HEK293 (cell line): ENCODE data around the gene FAM83E.

Experiments
- BCL11A ChIP-seq: fragments of 450-650 bp; formaldehyde crosslinking; IDR thresholded peaks from 2 replicates; pipeline ENCODE4 v1.5.1; 2016; ENCODE audit warnings: low read depth, missing biosample characterization, missing genetic modification characterization
- BCL11B ChIP-seq: fragments of 450-650 bp; formaldehyde crosslinking; IDR thresholded peaks from 2 replicates; pipeline ENCODE4 v1.5.1; 2016; ENCODE audit warnings: low read depth, missing biosample characterization, missing genetic modification characterization
- GFI1B ChIP-seq: fragments of 450-650 bp; formaldehyde crosslinking; IDR thresholded peaks from 2 replicates; pipeline ENCODE4 v1.5.1; 2016; ENCODE audit warnings: missing biosample characterization, missing genetic modification characterization
- KLF1 ChIP-seq: fragments of 450-650 bp; formaldehyde crosslinking; IDR thresholded peaks from 2 replicates; pipeline ENCODE4 v1.5.1; 2016; ENCODE audit warnings: missing biosample characterization, missing genetic modification characterization
- KLF10 ChIP-seq: fragments of 450-650 bp; IDR thresholded peaks from 2 replicates; pipeline ENCODE4 v1.5.1; 2018; ENCODE audit warnings: missing biosample characterization, mild to moderate bottlenecking, missing genetic modification characterization
- KLF16 ChIP-seq: fragments of 450-650 bp; formaldehyde crosslinking; IDR thresholded peaks from 2 replicates; pipeline ENCODE4 v1.5.1; 2017; ENCODE audit warnings: missing biosample characterization, missing genetic modification characterization
- KLF8 ChIP-seq: fragments of 450-650 bp; formaldehyde crosslinking; IDR thresholded peaks from 2 replicates; pipeline ENCODE4 v1.5.1; 2016; ENCODE audit warnings: missing biosample characterization, missing genetic modification characterization
- OVOL3 ChIP-seq: fragments of 450-650 bp; formaldehyde crosslinking; IDR thresholded peaks from 2 replicates; pipeline ENCODE4 v1.5.1; 2016; ENCODE audit warnings: missing biosample characterization, missing genetic modification characterization
- SCRT2 ChIP-seq: fragments of 450-650 bp; formaldehyde crosslinking; IDR thresholded peaks from 2 replicates; pipeline ENCODE4 v1.5.1; 2016; ENCODE audit warnings: missing biosample characterization, missing genetic modification characterization
- SP3 ChIP-seq: fragments of 450-650 bp; formaldehyde crosslinking; IDR thresholded peaks from 2 replicates; pipeline ENCODE4 v1.5.1; 2016; ENCODE audit warnings: missing biosample characterization, missing genetic modification characterization
- YY1 ChIP-seq: fragments of 450-650 bp; formaldehyde crosslinking; IDR thresholded peaks from 2 replicates; pipeline ENCODE4 v1.5.1; 2018; ENCODE audit warnings: missing biosample characterization, missing genetic modification characterization
- ZBTB1 ChIP-seq: fragments of 450-650 bp; formaldehyde crosslinking; IDR thresholded peaks from 2 replicates; pipeline ENCODE4 v1.5.1; 2016; ENCODE audit warnings: missing biosample characterization, missing genetic modification characterization
- ZBTB21 ChIP-seq: fragments of 450-650 bp; formaldehyde crosslinking; IDR thresholded peaks from 2 replicates; pipeline ENCODE4 v1.5.1; 2017; ENCODE audit warnings: missing biosample characterization, missing genetic modification characterization
- ZBTB48 ChIP-seq: fragments of 450-650 bp; formaldehyde crosslinking; IDR thresholded peaks from 2 replicates; pipeline ENCODE4 v1.5.1; 2016; ENCODE audit warnings: missing biosample characterization, missing genetic modification characterization
- ZBTB8A ChIP-seq: fragments of 450-650 bp; formaldehyde crosslinking; IDR thresholded peaks from 2 replicates; pipeline ENCODE4 v1.5.1; 2016; ENCODE audit warnings: missing biosample characterization, missing genetic modification characterization
- ZEB2 ChIP-seq: fragments of 450-650 bp; formaldehyde crosslinking; IDR thresholded peaks from 2 replicates; pipeline ENCODE4 v1.5.1; 2016; ENCODE audit warnings: missing biosample characterization, missing genetic modification characterization
- ZNF10 ChIP-seq: fragments of 450-650 bp; formaldehyde crosslinking; IDR thresholded peaks from 2 replicates; pipeline ENCODE4 v1.5.1; 2017; ENCODE audit warnings: missing biosample characterization, missing genetic modification characterization
- ZNF138 ChIP-seq: fragments of 450-650 bp; formaldehyde crosslinking; IDR thresholded peaks from 2 replicates; pipeline ENCODE4 v1.5.1; 2016; ENCODE audit warnings: missing biosample characterization, missing genetic modification characterization, borderline replicate concordance
- ZNF140 ChIP-seq: fragments of 450-650 bp; formaldehyde crosslinking; IDR thresholded peaks from 2 replicates; pipeline ENCODE4 v1.5.1; 2016; ENCODE audit warnings: missing biosample characterization, missing genetic modification characterization
- ZNF146 ChIP-seq: fragments of 450-650 bp; formaldehyde crosslinking; IDR thresholded peaks from 2 replicates; pipeline ENCODE4 v1.5.1; 2016; ENCODE audit warnings: missing biosample characterization, missing genetic modification characterization
- ZNF169 ChIP-seq: fragments of 450-650 bp; formaldehyde crosslinking; IDR thresholded peaks from 2 replicates; pipeline ENCODE4 v1.5.1; 2016; ENCODE audit warnings: missing biosample characterization, missing genetic modification characterization
- ZNF214 ChIP-seq: fragments of 450-650 bp; formaldehyde crosslinking; IDR thresholded peaks from 2 replicates; pipeline ENCODE4 v1.5.1; 2017; ENCODE audit warnings: missing biosample characterization, mild to moderate bottlenecking, missing genetic modification characterization, borderline replicate concordance
- ZNF24 ChIP-seq: fragments of 450-650 bp; formaldehyde crosslinking; IDR thresholded peaks from 2 replicates; pipeline ENCODE4 v1.5.1; 2016; ENCODE audit warnings: missing biosample characterization, missing genetic modification characterization
- ZNF248 ChIP-seq: fragments of 450-650 bp; formaldehyde crosslinking; IDR thresholded peaks from 2 replicates; pipeline ENCODE4 v1.5.1; 2017; ENCODE audit warnings: missing biosample characterization, missing genetic modification characterization
- ZNF341 ChIP-seq: fragments of 450-650 bp; formaldehyde crosslinking; IDR thresholded peaks from 2 replicates; pipeline ENCODE4; 2016; ENCODE audit warnings: low read depth, missing biosample characterization, missing genetic modification characterization
- ZNF473 ChIP-seq: fragments of 450-650 bp; formaldehyde crosslinking; IDR thresholded peaks from 2 replicates; pipeline ENCODE4 v1.5.1; 2017; ENCODE audit warnings: missing biosample characterization, missing genetic modification characterization
- ZNF501 ChIP-seq: fragments of 450-650 bp; formaldehyde crosslinking; IDR thresholded peaks from 2 replicates; pipeline ENCODE4 v1.5.1; 2016; ENCODE audit warnings: missing biosample characterization, missing genetic modification characterization
- ZNF514 ChIP-seq: fragments of 450-650 bp; formaldehyde crosslinking; IDR thresholded peaks from 2 replicates; pipeline ENCODE4 v1.5.1; 2016; ENCODE audit warnings: missing biosample characterization, missing genetic modification characterization
- ZNF600 ChIP-seq: fragments of 450-650 bp; formaldehyde crosslinking; IDR thresholded peaks from 2 replicates; pipeline ENCODE4 v1.5.1; 2016; ENCODE audit warnings: missing biosample characterization, missing genetic modification characterization
- ZNF654 ChIP-seq: fragments of 450-650 bp; formaldehyde crosslinking; IDR thresholded peaks from 2 replicates; pipeline ENCODE4 v1.5.1; 2016; ENCODE audit warnings: low read depth, missing biosample characterization, missing genetic modification characterization
- ZNF664 ChIP-seq: fragments of 450-650 bp; formaldehyde crosslinking; IDR thresholded peaks from 2 replicates; pipeline ENCODE4 v1.5.1; 2016; ENCODE audit warnings: missing biosample characterization, missing genetic modification characterization
- ZNF707 ChIP-seq: fragments of 450-650 bp; formaldehyde crosslinking; IDR thresholded peaks from 2 replicates; pipeline ENCODE4 v1.5.1; 2016; ENCODE audit warnings: missing biosample characterization, missing genetic modification characterization
- ZNF768 ChIP-seq: fragments of 450-650 bp; formaldehyde crosslinking; IDR thresholded peaks from 2 replicates; pipeline ENCODE4 v1.5.1; 2018; ENCODE audit warnings: missing biosample characterization, mild to moderate bottlenecking, missing genetic modification characterization
- ZNF776 ChIP-seq: fragments of 450-650 bp; formaldehyde crosslinking; IDR thresholded peaks from 2 replicates; pipeline ENCODE4 v1.5.0; 2017; ENCODE audit warnings: missing biosample characterization, missing genetic modification characterization, borderline replicate concordance
- ZNF777 ChIP-seq: fragments of 450-650 bp; formaldehyde crosslinking; IDR thresholded peaks from 2 replicates; pipeline ENCODE4 v1.5.1; 2017; ENCODE audit warnings: missing biosample characterization, missing genetic modification characterization, borderline replicate concordance
- ZNF792 ChIP-seq: fragments of 450-650 bp; formaldehyde crosslinking; IDR thresholded peaks from 2 replicates; pipeline ENCODE4 v1.5.1; 2016; ENCODE audit warnings: missing biosample characterization, missing genetic modification characterization
- ZNF837 ChIP-seq: fragments of 450-650 bp; formaldehyde crosslinking; IDR thresholded peaks from 2 replicates; pipeline ENCODE4 v1.5.1; 2016; ENCODE audit warnings: missing biosample characterization, missing genetic modification characterization
- TF ChIP-seq, protein P1 (sequence below): fragments of 450-650 bp; formaldehyde crosslinking; IDR thresholded peaks from 2 replicates; pipeline ENCODE4 v1.5.1; 2016; ENCODE audit warnings: missing biosample characterization, missing genetic modification characterization
- TF ChIP-seq, protein P2 (sequence below): fragments of 450-650 bp; formaldehyde crosslinking; IDR thresholded peaks from 2 replicates; pipeline ENCODE4; 2016; ENCODE audit warnings: missing biosample characterization, missing genetic modification characterization
- TF ChIP-seq, protein P3 (sequence below): fragments of 450-650 bp; formaldehyde crosslinking; IDR thresholded peaks from 2 replicates; pipeline ENCODE4 v1.5.1; 2017; ENCODE audit warnings: missing biosample characterization, mild to moderate bottlenecking, missing genetic modification characterization, moderate library complexity

Gene FAM83E

DNA sequence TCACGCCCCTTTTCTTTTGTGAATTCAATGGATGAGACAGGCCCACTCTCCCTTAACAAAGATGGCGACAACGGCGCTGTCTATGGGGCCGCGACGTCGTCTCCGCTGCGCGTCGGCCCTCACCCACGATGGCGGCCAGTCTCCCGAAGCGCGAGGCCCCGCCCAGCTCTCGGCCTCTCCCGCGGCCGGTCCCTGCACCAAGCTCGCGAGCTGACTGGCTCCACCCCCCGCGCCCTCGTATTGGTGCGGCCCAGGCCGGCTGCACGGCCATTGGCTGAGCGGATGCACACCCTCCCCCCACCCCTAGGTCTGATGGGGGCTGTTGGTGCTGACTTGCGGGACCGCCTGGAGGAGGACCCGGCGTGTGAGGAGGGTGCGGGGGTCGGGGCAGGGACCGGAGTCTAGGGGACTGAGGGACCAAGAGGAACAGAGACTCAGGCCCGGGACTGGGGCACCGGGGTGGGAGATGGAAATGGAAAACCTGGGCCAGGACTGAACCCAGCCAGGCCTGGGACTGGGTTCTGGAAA, 9.3 kb upstream of the FAM83E start (continued):
- no peak for TF ChIP-seq GFI1B
- no peak for TF ChIP-seq ZNF654 (tag by site-specific recombination)
- no peak for TF ChIP-seq ZNF768 (tag by site-specific recombination)
- TF ChIP-seq ZBTB1 (tag by site-specific recombination), result no peak
- TF ChIP-seq ZNF664, result no peak
- TF ChIP-seq ZNF341, result no peak; the same call in 1 of the 2 replicates
- TF ChIP-seq ZNF707 (tag by site-specific recombination), result no peak
- TF ChIP-seq ZBTB48 (tag by site-specific recombination), result no peak
- no peak for TF ChIP-seq ZNF10 (tag by site-specific recombination)
- no peak for TF ChIP-seq ZNF248 (tag by site-specific recombination)
- TF ChIP-seq ZNF214 (tag by site-specific recombination), result no peak
- no peak for TF ChIP-seq ZNF146 (tag by site-specific recombination)
- peak; percentile 98 for TF ChIP-seq SP3 (tag by site-specific recombination)
- TF ChIP-seq, protein P1, sequence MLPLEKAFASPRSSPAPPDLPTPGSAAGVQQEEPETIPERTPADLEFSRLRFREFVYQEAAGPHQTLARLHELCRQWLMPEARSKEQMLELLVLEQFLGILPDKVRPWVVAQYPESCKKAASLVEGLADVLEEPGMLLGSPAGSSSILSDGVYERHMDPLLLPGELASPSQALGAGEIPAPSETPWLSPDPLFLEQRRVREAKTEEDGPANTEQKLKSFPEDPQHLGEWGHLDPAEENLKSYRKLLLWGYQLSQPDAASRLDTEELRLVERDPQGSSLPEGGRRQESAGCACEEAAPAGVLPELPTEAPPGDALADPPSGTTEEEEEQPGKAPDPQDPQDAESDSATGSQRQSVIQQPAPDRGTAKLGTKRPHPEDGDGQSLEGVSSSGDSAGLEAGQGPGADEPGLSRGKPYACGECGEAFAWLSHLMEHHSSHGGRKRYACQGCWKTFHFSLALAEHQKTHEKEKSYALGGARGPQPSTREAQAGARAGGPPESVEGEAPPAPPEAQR (tag by site-specific recombination), result no peak
- TF ChIP-seq YY1 (tag by site-specific recombination), result peak; percentile 96
- TF ChIP-seq ZNF473 (tag by site-specific recombination), result no peak
- TF ChIP-seq, protein P2, sequence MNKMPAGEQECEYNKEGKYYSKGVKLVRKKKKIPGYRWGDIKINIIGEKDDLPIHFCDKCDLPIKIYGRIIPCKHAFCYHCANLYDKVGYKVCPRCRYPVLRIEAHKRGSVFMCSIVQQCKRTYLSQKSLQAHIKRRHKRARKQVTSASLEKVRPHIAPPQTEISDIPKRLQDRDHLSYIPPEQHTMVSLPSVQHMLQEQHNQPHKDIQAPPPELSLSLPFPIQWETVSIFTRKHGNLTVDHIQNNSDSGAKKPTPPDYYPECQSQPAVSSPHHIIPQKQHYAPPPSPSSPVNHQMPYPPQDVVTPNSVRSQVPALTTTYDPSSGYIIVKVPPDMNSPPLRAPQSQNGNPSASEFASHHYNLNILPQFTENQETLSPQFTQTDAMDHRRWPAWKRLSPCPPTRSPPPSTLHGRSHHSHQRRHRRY (tag by site-specific recombination), result no peak
- no peak for TF ChIP-seq BCL11A (tag by site-specific recombination)
- TF ChIP-seq, protein P3, sequence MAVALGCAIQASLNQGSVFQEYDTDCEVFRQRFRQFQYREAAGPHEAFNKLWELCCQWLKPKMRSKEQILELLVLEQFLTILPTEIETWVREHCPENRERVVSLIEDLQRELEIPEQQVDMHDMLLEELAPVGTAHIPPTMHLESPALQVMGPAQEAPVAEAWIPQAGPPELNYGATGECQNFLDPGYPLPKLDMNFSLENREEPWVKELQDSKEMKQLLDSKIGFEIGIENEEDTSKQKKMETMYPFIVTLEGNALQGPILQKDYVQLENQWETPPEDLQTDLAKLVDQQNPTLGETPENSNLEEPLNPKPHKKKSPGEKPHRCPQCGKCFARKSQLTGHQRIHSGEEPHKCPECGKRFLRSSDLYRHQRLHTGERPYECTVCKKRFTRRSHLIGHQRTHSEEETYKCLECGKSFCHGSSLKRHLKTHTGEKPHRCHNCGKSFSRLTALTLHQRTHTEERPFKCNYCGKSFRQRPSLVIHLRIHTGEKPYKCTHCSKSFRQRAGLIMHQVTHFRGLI (tag by site-specific recombination), result no peak
- TF ChIP-seq ZNF776 (tag by site-specific recombination), result no peak
- no peak for TF ChIP-seq ZBTB21 (tag by site-specific recombination)
- TF ChIP-seq ZNF514 (tag by site-specific recombination), result no peak
- TF ChIP-seq ZNF600, result no peak
- TF ChIP-seq ZBTB8A (tag by site-specific recombination), result no peak
- TF ChIP-seq SCRT2, result no peak
- TF ChIP-seq KLF1, result peak; percentile 6; the same call in 1 of the 2 replicates
- no peak for TF ChIP-seq BCL11B (tag by site-specific recombination)
- TF ChIP-seq KLF10, result peak; percentile 100
- TF ChIP-seq ZNF169, result no peak
- no peak for TF ChIP-seq OVOL3 (tag by site-specific recombination)
- TF ChIP-seq KLF16 (tag by site-specific recombination), result no peak; the same call in 1 of the 2 replicates
- TF ChIP-seq ZNF138 (tag by site-specific recombination), result no peak
- TF ChIP-seq ZNF24 (tag by site-specific recombination), result no peak
- no peak for TF ChIP-seq ZNF837 (tag by site-specific recombination)
- no peak for TF ChIP-seq ZNF792 (tag by site-specific recombination)
- no peak for TF ChIP-seq ZNF501
- TF ChIP-seq ZEB2, result 0 out of 2 replicates have a peak, but pooled peaks have one; percentile 9
- no peak for TF ChIP-seq ZNF777
- peak; percentile 73 for TF ChIP-seq KLF8
- TF ChIP-seq ZNF140, result no peak
